ENCODE data around the gene KCNE3. TPM values are rescaled to one million over a fixed set of nuclear protein-coding genes. Genes with fewer than 3 reads are reported as not detected.

KCNE3 gene
- total RNA-seq, 4 donors from 2014 or later: 4.2 to 21.9 (median 5.2) TPM

DNA sequence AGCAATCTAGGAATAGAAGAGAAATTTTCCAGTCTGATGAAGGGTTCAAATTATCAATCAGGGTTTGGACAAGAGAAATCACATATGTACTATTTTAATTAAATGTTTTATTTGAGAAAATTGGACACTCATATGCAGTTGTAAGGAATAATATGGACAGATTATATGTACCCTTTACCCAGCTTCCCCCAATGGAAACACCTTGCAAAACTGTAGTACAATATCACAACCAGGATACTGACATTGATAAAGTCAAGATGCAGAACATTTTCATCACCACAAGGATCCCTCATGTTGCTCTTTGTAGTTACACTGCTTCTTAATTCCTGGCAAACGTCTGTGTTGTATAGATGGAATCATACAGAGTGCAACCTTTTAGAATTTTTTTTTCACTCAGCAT, 27.6 kb upstream of the KCNE3 start:
- Histone ChIP-seq H3K36me3 (peaks cover 0 to 5% of the 10 kb centered on the region in 2 donors), H3K27me3 (no peaks in the 10 kb centered on the region), H3K9me3 (no peaks in the 10 kb centered on the region), H3K4me3 (no peak overlapping the region), H3K4me1 (peaks cover 0 to 17% (median 3%) of the 10 kb centered on the region in 3 donors), H3K27ac (no peak overlapping the region)
- ATAC-seq: no peak
- TF ChIP-seq, protein P1, sequence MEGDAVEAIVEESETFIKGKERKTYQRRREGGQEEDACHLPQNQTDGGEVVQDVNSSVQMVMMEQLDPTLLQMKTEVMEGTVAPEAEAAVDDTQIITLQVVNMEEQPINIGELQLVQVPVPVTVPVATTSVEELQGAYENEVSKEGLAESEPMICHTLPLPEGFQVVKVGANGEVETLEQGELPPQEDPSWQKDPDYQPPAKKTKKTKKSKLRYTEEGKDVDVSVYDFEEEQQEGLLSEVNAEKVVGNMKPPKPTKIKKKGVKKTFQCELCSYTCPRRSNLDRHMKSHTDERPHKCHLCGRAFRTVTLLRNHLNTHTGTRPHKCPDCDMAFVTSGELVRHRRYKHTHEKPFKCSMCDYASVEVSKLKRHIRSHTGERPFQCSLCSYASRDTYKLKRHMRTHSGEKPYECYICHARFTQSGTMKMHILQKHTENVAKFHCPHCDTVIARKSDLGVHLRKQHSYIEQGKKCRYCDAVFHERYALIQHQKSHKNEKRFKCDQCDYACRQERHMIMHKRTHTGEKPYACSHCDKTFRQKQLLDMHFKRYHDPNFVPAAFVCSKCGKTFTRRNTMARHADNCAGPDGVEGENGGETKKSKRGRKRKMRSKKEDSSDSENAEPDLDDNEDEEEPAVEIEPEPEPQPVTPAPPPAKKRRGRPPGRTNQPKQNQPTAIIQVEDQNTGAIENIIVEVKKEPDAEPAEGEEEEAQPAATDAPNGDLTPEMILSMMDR (IDR thresholded peaks at IDR 0.05): no peak
- TF ChIP-seq POLR2A (IDR thresholded peaks at IDR 0.05): no peak
- WGBS, 2 donors (ENCODE audit: low coverage in 1 of 2): 85 to 95% methylated on average over 1 of the region's 1 CpG

- no peaks in the 10 kb centered on the region for H3K27me3 ChIP-seq
- H3K36me3 ChIP-seq: peaks cover 0 to 5% of the 10 kb centered on the region in 2 donors
- H3K27ac ChIP-seq: peak overlapping the region; percentile 94 to 100 (median 100)
- H3K4me3 ChIP-seq: peak overlapping the region; percentile 78 to 99
- 7 to 14% methylated on average over 4 to 9 of the region's 14 CpGs for WGBS, 2 donors (ENCODE audit: low coverage in 1 of 2)
- no peak for ATAC-seq
- TF ChIP-seq POLR2AphosphoS5 (IDR thresholded peaks at IDR 0.05) (no peak), EP300 (IDR thresholded peaks at IDR 0.05) (no peak), POLR2A (IDR thresholded peaks at IDR 0.05) (no peak)
- TF ChIP-seq, protein P1 (IDR thresholded peaks at IDR 0.05): no peak
- H3K4me1 ChIP-seq: peaks cover 0 to 17% (median 3%) of the 10 kb centered on the region in 3 donors
- no peaks in the 10 kb centered on the region for H3K9me3 ChIP-seq
Measured at GRCh38 chr11:74493791-74494630, 26.7 kb upstream of the KCNE3 start.

GRCh38 chr11:74492974-74493790, 25.8 kb upstream of the KCNE3 start, which contains the start of gene LIPT2:
TSS of gene LIPT2 (minus strand) at chr11:74493724. CDS start at chr11:74493703, 21 bp downstream.
- peak; percentile 98 for ATAC-seq
- Histone ChIP-seq H3K36me3 (peaks cover 0 to 5% of the 10 kb centered on the region in 2 donors), H3K4me3 (peak within 1 kb of the TSS; percentile 78 to 99), H3K4me1 (peaks cover 0 to 17% (median 3%) of the 10 kb centered on the region in 3 donors), H3K27ac (peak within 1 kb of the TSS; percentile 94 to 100 (median 100)), H3K9me3 (no peaks in the 10 kb centered on the region), H3K27me3 (no peaks in the 10 kb centered on the region)
- TF ChIP-seq EP300 (IDR thresholded peaks at IDR 0.05) (no peak), POLR2A (IDR thresholded peaks at IDR 0.05) (peak; percentile 89), POLR2AphosphoS5 (IDR thresholded peaks at IDR 0.05) (peak; percentile 57)
- TF ChIP-seq, protein P1 (IDR thresholded peaks at IDR 0.05): peak in 2 of 4 experiments; percentile 5 to 19
- WGBS, 2 donors (ENCODE audit: low coverage in 1 of 2): 0% methylated on average over 5 to 6 of the region's 94 CpGs

- H3K27me3 ChIP-seq: no peaks in the 10 kb centered on the region
- H3K27ac ChIP-seq: peak overlapping the region in 2 of 4 donors; percentile 100
- TF ChIP-seq POLR2A (IDR thresholded peaks at IDR 0.05): no peak
- TF ChIP-seq EP300 (IDR thresholded peaks at IDR 0.05): no peak
- TF ChIP-seq, protein P1 (IDR thresholded peaks at IDR 0.05): no peak
- no peak for TF ChIP-seq POLR2AphosphoS5 (IDR thresholded peaks at IDR 0.05)
- no peak overlapping the region for H3K4me3 ChIP-seq
- 55 to 100% methylated on average over 2 to 3 of the region's 11 CpGs for WGBS, 2 donors (ENCODE audit: low coverage in 1 of 2)
- ATAC-seq: no peak
- H3K4me1 ChIP-seq: peaks cover 0 to 17% (median 3%) of the 10 kb centered on the region in 3 donors
- peaks cover 0 to 5% of the 10 kb centered on the region in 2 donors for H3K36me3 ChIP-seq
- H3K9me3 ChIP-seq: no peaks in the 10 kb centered on the region
Measured at GRCh38 chr11:74492084-74492483, 24.7 kb upstream of the KCNE3 start.

Measured in gastroesophageal sphincter (tissue), 4 donors.